RWPE2 (cell line): ENCODE data around the gene CERS1.

ENCODE experiments used
- ATAC-seq: fragments of 200-7000 bp; cut with Tn5 transposase; 3 replicates; pipeline ENCODE4 v1.9.1; 2021; ENCODE audit warnings: low read depth
- DNase-seq: peaks from one replicate; pipeline ENCODE4 v3.0.0-alpha.2; 2020; ENCODE audit warnings: low spot score
- H3K27ac ChIP-seq: fragments of 450-650 bp; 2 replicates; pipeline ENCODE4 v1.5.1; 2017; ENCODE audit warnings: mild to moderate bottlenecking; ENCODE audit not compliant: poor library complexity, severe bottlenecking
- H3K27me3 ChIP-seq: fragments of 250-450 bp; sonication (Bioruptor Pico); 2 replicates; pipeline ENCODE4 v1.5.1; 2021; ENCODE audit warnings: mild to moderate bottlenecking, moderate library complexity; ENCODE audit not compliant: insufficient read depth, poor library complexity, severe bottlenecking
- H3K36me3 ChIP-seq: fragments of 250-450 bp; sonication (Bioruptor Pico); 2 replicates; pipeline ENCODE4 v1.5.1; 2020; ENCODE audit warnings: low read depth, mild to moderate bottlenecking, moderate library complexity
- H3K4me1 ChIP-seq: fragments of 250-450 bp; sonication (Bioruptor Pico); 2 replicates; pipeline ENCODE4 v1.5.1; 2021; ENCODE audit warnings: mild to moderate bottlenecking, moderate library complexity; ENCODE audit not compliant: insufficient read depth, poor library complexity, severe bottlenecking
- H3K4me3 ChIP-seq: fragments of 250-450 bp; sonication (Bioruptor Pico); 2 replicates; pipeline ENCODE4 v1.5.1; 2021; ENCODE audit warnings: mild to moderate bottlenecking, moderate library complexity; ENCODE audit not compliant: severe bottlenecking
- H3K9me3 ChIP-seq: fragments of 250-450 bp; sonication (Bioruptor Pico); 2 replicates; pipeline ENCODE4 v1.5.1; 2021; ENCODE audit warnings: mild to moderate bottlenecking, moderate library complexity; ENCODE audit not compliant: severe bottlenecking
- CTCF ChIP-seq: fragments of 450-650 bp; IDR thresholded peaks from one replicate; pipeline ENCODE4 v1.5.1; 2017; ENCODE audit warnings: mild to moderate bottlenecking, moderate library complexity; ENCODE audit not compliant: poor library complexity, severe bottlenecking

Gene CERS1

DNA sequence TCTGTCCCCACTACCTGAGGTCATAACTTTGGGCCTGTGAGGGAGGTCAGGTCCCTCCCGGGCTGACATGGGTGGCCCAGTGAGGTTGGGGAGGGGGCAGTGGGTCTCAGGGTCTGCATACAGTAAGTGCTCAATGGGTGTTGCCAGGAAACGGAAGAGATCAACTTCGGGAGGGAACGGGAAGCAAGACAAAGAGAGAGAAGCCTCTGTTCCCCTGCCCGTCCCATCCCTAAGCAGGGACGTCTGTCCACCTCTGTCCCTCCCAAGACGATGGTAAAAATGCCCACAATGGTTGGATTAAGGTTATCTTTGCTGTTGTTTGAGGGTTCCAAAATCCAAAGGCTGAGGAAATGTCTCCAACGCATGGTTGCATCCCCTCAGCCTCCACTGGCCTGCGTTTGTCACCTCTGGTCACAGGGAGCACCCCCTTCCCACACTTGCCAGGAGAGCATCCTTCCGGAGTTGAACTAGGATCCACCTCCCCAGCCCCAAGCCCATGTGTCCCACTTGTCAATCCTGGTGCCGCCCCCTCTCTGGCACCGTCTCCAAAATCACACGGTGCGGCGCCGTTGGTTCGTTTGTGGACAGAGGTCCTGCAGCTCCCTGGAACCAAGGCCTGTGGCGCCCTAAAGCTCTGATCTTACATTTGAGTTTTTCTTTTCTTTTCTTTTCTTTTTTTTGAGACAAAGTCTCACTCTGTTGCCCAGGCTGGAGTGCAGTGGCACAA, 45.8 kb upstream of the CERS1 start:
- Histone ChIP-seq H3K4me3 (no peak overlapping the region), H3K9me3 (no peaks in the 10 kb centered on the region), H3K36me3 (peaks cover 32% of the 10 kb centered on the region), H3K27me3 (no peaks in the 10 kb centered on the region), H3K4me1 (no peaks in the 10 kb centered on the region), H3K27ac (peak overlapping the region; percentile 88)
- DNase-seq = no peak
- TF ChIP-seq CTCF = no peak
- ATAC-seq = no peak

GRCh38 chr19:18940769-18941627, 45.0 kb upstream of the CERS1 start, which contains the start of gene HOMER3:
HOMER3 (minus strand) TSS chr19:18941217; CDS start chr19:18938982, 2,235 bp downstream.
- H3K27ac ChIP-seq = peak within 1 kb of the TSS; percentile 88
- no peaks in the 10 kb centered on the region for H3K27me3 ChIP-seq
- H3K36me3 ChIP-seq = peaks cover 34% of the 10 kb centered on the region
- peak; percentile 92 for TF ChIP-seq CTCF
- no peaks in the 10 kb centered on the region for H3K9me3 ChIP-seq
- peak; percentile 66 for ATAC-seq
- peak within 1 kb of the TSS; percentile 96 for H3K4me3 ChIP-seq
- DNase-seq = no peak
- H3K4me1 ChIP-seq = no peaks in the 10 kb centered on the region

DNA sequence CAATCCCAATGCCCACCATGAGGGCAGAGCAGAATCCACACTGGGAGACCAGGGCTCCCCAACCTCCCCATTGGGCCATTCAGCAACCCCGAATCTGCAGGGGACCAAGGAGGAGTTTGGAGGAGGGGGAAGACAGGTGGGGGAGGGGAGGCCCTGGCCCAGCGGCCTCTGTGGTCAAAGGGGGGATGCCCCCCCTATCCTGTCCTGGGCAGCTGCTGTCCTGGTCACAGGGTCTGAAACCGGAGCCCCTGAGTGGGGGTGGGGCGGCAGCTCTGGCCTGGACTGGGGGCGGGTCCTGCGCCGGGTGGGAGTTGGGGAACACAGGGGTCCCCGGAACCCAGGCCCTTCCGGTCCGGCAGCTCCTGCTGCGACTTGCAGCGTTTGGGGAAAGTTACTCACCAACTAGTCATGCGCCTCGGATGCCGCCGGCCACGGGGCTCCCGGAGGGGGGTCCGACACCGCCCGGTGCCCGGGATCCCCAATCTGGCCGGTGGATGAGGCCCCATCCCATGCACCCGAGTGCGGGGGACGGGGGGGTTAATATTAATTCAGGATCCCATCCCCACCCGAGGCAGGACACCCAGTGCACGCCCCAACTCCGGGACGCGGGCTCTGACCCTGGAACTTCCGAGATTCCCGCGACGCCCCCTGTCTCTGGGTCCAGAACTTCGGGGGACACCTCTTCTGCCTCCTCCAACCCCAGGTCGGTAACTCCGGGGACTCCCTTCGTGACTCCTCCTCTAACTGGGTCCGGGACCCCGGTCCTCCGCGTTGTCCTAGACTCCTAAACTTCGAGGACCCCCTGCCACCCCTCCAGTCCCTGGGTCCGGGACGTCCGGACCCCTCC, 44.2 kb upstream of the CERS1 start:
- no peak for TF ChIP-seq CTCF
- peak overlapping the region; percentile 96 for H3K4me3 ChIP-seq
- H3K9me3 ChIP-seq = no peaks in the 10 kb centered on the region
- H3K27ac ChIP-seq = peak overlapping the region; percentile 88
- H3K27me3 ChIP-seq = no peaks in the 10 kb centered on the region
- H3K4me1 ChIP-seq = no peaks in the 10 kb centered on the region
- peaks cover 38% of the 10 kb centered on the region for H3K36me3 ChIP-seq
- DNase-seq = no peak
- ATAC-seq = peak; percentile 75

DNA sequence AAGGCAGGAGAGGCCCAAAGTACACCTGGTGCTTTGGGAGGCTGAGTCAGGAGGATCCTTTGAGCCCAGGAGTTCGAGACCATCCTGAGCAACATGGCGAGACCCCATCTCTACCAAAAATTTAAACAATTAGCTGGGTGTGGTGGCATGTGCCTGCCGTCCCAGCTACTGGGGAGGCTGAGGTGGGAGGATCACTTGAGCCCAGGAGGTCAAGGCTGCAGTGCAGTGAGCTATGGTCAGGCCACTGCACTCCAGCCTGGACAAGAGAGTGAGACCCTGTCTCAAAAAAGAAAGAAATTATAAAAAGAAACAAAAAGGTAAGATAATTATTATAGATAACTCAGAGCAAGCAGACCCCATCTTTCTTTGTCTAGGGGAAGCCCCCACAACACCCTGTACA, 43.2 kb upstream of the CERS1 start:
- H3K4me3 ChIP-seq = peak overlapping the region; percentile 96
- TF ChIP-seq CTCF = no peak
- H3K36me3 ChIP-seq = peaks cover 45% of the 10 kb centered on the region
- DNase-seq = no peak
- no peaks in the 10 kb centered on the region for H3K9me3 ChIP-seq
- no peak for ATAC-seq
- H3K27ac ChIP-seq = peak overlapping the region; percentile 88
- H3K4me1 ChIP-seq = no peaks in the 10 kb centered on the region
- H3K27me3 ChIP-seq = no peaks in the 10 kb centered on the region
